Neuron (in vitro differentiated cells): Measurements from ENCODE around the gene GLT6D1.
"Not testable (repeated sequence)": the region's sequence is repeated elsewhere in the genome, so short reads cannot be mapped to it uniquely, and the experiment has no call there.

ENCODE experiments used
- H2AFZ ChIP-seq: one replicate; pipeline ENCODE4 v1.6.1; 2013; ENCODE audit warnings: low read depth, mild to moderate bottlenecking, inconsistent platforms, low read length, moderate library complexity
- H3K27me3 ChIP-seq: one replicate; pipeline ENCODE4 v1.6.1; 2013; ENCODE audit warnings: low read length; ENCODE audit not compliant: insufficient read depth
- H3K36me3 ChIP-seq: one replicate; pipeline ENCODE4 v1.6.1; 2013; ENCODE audit warnings: low read length; ENCODE audit not compliant: insufficient read depth
- H3K4me1 ChIP-seq: one replicate; pipeline ENCODE4 v1.6.1; 2013; ENCODE audit warnings: low read length; ENCODE audit not compliant: insufficient read depth
- H3K4me3 ChIP-seq: 2 replicates; pipeline ENCODE4 v1.5.1; 2013; ENCODE audit warnings: mild to moderate bottlenecking, low read length, moderate library complexity
- H3K9me3 ChIP-seq: one replicate; pipeline ENCODE4 v1.6.1; 2013; ENCODE audit warnings: low read length

Gene GLT6D1

DNA sequence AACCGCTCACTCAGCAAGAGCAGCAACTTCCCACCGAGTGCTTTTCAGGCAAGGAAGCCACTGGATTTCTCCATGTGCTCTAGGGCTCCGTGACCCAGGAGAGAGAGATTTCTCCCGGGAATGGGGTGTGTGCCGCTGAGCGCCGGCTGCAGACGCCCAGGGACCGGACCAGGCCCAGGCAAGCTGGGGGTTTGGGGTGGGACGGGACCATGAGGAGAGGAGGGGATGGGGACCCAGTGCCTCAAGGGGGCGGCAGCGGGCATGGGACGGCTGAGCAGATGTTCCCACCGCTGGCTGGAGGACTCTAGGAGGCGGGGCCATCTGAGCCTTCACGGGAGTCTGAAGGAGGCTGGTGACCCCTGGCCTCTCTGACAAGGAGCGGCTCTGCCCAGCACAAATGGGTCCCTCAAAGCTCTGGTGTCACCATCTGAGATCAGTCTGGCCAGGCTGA, 32.3 kb upstream of the GLT6D1 start:
- Histone ChIP-seq H2AFZ (no peak overlapping the region), H3K4me1 (no peaks in the 10 kb centered on the region), H3K36me3 (no peaks in the 10 kb centered on the region), H3K4me3 (no peak overlapping the region), H3K9me3 (no peaks in the 10 kb centered on the region), H3K27me3 (no peaks in the 10 kb centered on the region)

DNA sequence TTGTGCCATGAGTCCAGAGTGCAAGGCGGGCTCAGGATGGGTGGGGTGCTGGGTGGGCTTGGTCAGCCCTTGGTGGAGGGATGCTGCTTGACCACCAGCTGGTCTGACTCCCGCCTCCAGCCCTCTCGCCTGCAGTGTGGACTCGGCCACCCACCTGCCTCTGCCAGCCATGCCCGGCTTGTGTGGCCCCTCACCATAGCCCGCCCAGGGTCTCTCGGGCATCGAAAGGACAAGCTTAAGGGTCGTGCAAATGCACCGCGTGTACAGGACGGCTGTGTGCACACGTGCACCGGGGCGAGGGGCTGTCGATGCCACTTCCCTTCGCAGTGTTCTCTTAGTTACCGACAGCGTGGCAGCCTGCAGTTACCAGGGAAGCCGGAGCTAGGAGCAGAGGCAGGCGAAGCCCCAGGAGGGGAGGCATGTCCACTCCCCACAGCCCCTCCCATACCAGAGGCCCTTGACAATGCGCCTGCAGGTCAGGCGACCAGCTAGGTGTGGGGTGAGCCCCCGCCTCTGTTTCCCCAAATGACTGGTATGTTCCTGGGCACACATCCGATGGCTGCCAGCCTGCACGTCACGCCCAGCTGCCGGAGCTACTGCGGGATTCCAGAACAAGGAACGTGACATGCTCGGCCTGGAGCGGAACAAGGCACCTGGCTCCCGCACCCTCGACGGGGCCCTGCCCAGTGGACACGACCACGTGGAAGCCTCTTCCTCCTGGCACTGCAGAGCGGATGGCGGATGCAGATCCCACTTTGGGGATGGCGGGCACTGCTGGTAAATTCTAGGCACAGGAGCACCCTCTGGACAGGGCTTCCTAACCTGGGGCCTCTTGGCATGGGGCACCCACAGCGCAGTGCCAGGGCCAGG, 31.6 kb upstream of the GLT6D1 start:
- H3K36me3 ChIP-seq: no peaks in the 10 kb centered on the region
- no peak overlapping the region for H2AFZ ChIP-seq
- no peak overlapping the region for H3K4me3 ChIP-seq
- H3K27me3 ChIP-seq: no peaks in the 10 kb centered on the region
- H3K4me1 ChIP-seq: no peaks in the 10 kb centered on the region
- H3K9me3 ChIP-seq: no peaks in the 10 kb centered on the region

DNA sequence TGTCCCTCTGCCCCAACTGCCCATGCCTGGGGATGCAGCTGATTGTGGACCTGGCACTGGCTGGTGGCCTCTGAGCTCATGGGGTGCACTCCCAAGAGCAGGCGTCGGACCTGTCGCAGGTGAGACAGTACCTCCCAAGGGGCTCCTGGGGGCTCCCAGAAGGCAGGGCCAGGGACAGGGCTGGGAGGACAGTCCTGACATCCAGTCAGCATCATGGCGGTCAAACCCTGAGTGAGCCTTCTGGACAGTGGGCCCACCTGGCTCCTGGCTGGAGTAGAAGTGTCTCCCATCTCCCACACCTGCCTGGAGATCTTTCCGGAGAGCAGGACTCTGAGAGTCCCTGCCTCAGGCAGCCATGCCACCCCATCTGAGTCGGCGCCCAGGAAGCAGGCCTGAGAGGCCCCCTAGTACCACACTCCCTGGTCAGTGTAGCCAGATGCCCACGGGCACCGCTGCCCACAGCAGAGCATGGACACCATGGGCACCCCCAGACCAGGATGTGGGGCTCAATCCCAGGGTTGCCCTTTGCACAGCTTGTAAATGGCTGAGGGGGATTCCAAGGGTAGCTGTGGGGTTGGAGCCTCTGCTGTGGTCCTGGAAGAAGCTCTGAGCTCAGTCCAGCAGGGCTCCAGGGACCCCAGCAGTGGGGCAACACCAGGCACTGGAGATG, 30.4 kb upstream of the GLT6D1 start:
- Histone ChIP-seq H2AFZ (no peak overlapping the region), H3K9me3 (no peaks in the 10 kb centered on the region), H3K36me3 (no peaks in the 10 kb centered on the region), H3K4me3 (no peak overlapping the region), H3K4me1 (no peaks in the 10 kb centered on the region), H3K27me3 (no peaks in the 10 kb centered on the region)

DNA sequence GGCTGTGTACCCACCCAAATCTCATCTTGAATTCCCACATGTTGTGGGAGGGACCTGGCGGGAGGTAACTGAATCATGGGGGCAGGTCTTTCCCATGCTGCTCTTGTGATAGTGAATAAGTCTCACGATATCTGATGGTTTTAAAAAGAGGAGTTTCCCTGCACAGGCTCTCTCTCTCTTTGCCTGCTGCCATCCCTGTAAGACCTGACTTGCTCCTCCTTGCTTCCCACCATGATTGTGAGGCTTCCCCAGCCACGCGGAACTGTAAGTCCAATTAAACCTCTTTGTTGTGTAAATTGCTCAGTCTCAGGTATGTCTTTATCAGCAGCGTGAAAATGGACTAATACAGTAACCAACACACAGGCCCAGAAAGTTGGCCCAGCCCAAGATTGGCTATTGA, 29.7 kb upstream of the GLT6D1 start:
- H3K4me3 ChIP-seq, H2AFZ ChIP-seq, H3K9me3 ChIP-seq, H3K36me3 ChIP-seq, H3K4me1 ChIP-seq, H3K27me3 ChIP-seq: not testable (repeated sequence)

DNA sequence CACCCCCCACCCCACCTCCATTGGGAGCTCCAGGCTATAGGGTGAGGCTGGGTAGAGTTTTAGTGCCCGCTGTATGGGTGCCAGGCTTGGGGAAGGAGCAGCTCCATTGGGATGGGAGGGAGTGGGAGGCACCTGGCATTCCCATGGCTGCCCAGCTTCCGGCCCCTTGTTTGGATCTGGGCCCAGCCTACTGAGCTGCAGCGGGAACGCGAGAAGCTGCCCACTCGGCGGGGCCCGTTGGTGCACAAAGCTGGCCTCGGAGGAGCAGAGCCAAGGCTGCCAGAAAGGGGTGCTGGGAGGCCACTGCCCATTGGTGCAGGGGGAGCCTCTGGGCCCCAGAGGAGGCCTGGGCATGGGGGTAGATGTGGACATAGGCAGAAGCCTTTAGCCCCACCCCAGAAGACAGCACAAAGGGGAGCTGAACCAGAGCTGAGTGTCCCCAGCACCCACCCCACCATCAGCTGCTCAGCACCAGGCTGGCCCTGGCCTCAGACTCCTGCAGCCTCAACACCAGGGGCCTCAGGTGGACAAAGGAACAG, 28.2 kb upstream of the GLT6D1 start:
- no peaks in the 10 kb centered on the region for H3K36me3 ChIP-seq
- no peaks in the 10 kb centered on the region for H3K27me3 ChIP-seq
- no peak overlapping the region for H3K4me3 ChIP-seq
- no peaks in the 10 kb centered on the region for H3K9me3 ChIP-seq
- no peak overlapping the region for H2AFZ ChIP-seq
- peaks cover 5% of the 10 kb centered on the region for H3K4me1 ChIP-seq

DNA sequence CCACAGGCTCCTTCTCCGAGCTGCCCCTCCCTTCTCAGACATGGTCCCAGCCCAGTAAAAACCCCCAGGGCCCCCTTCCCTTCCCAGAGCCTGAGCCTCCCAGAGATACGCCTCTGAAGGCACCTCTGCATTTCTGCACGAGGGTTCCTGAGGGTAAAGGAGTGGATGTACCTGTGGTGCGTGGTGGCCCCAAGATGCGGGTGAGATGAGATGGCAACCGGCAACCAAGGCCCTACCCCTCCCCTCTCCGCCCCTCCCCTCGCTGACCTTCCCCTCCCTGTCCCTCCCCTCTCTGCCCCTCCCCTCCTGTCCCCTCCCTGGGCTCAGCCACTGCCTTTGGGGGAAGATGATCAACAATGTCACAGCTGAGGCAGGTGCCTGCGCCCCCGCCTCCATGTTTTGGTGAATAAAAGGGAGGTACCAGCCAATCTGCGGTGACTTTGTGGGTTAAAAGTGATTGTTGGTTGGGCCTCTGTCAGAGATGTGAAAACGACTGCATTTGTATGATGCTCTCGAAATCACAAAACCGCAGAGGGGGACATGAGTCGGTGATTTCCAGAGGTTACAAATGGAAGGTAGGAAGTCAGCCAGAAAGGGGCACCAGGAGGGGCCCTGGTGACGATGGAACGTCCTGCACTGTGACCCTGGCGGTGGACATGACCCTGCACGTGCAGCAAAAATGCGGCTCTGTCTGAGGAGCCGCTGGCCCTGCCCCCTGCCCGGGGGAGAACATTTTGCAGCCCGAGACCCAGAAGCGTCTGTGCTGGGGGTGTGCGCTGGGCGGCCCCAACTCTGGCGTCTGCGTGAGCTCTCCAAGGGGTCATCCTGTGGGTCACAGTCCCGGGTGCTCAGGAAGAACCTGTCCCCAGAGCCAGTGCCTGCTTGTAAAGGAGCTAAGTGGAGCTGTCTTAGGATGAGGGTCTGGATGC, 27.5 kb upstream of the GLT6D1 start:
- H3K9me3 ChIP-seq: no peaks in the 10 kb centered on the region
- no peak overlapping the region for H3K4me3 ChIP-seq
- H3K36me3 ChIP-seq: no peaks in the 10 kb centered on the region
- no peaks in the 10 kb centered on the region for H3K27me3 ChIP-seq
- H3K4me1 ChIP-seq: peaks cover 10% of the 10 kb centered on the region
- no peak overlapping the region for H2AFZ ChIP-seq

DNA sequence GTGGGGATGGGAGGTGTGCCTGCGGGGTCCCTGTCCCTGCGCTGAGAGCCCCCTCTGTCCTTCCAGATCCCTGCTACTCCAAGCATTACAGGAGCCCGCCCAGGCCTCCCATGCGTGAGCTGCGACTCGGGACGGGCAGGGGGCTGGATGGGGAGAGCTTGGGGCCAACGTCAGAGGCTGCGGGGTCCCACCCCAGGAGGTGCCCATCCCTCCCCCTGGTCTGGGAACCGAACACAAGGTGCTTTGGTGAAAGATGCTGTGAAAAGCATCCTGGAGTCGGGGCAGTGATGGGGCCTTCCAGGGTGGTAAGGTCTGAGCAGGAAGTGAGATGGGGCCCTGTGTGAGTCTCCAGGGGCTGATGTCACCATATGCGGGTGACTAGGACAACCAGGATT, 26.5 kb upstream of the GLT6D1 start:
- no peaks in the 10 kb centered on the region for H3K27me3 ChIP-seq
- H2AFZ ChIP-seq: no peak overlapping the region
- H3K4me3 ChIP-seq: no peak overlapping the region
- no peaks in the 10 kb centered on the region for H3K9me3 ChIP-seq
- peaks cover 12% of the 10 kb centered on the region for H3K4me1 ChIP-seq
- H3K36me3 ChIP-seq: no peaks in the 10 kb centered on the region

DNA sequence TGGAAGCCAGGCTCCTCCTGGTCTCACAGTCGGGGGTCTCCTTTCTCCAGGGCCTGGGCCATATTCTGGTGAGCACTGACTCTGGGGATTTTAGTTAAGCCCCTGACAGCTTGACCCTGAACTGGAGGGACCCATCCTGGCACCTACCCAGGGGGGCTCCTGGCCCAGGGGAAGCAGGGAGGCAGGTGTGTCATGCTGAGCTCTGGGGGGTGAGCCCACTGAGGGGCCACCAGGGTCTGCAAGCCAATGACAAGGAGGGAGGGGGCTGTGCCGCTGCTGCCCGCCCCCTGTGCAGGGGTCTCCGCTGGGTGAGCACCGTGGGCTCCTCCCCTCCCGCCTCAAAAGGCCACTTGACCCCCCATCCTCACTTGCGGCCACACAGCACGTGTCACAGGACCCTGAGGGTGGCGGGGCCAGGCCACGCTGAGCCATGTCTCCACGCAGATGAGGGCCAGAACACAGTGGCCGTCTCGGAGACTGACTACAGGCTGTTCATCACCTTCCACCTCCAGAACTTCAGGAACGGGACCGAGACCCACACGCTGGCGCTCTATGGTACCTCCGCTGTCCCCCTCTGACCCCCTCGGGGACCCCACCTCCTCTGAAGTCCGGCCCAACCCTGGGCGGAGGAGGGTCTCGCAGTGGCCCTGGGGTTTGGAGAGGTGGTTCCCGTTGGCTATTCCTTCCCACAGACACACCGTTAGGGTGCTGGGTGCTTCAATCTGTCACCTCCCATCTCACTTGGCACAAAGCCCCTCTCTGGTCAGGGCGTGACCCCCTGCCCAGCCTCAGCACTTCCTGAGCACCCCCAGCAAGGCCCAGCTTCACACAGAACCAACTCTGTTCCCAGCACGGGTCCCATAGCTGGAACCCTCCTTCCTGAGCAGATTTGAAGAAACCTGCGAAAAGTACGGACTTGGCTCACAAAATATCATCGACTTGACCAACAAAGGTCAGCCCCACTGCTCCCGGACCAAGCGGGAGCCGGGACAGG, 25.8 kb upstream of the GLT6D1 start:
- peaks cover 12% of the 10 kb centered on the region for H3K4me1 ChIP-seq
- no peaks in the 10 kb centered on the region for H3K36me3 ChIP-seq
- no peaks in the 10 kb centered on the region for H3K9me3 ChIP-seq
- H3K27me3 ChIP-seq: no peaks in the 10 kb centered on the region
- no peak overlapping the region for H3K4me3 ChIP-seq
- H2AFZ ChIP-seq: no peak overlapping the region

DNA sequence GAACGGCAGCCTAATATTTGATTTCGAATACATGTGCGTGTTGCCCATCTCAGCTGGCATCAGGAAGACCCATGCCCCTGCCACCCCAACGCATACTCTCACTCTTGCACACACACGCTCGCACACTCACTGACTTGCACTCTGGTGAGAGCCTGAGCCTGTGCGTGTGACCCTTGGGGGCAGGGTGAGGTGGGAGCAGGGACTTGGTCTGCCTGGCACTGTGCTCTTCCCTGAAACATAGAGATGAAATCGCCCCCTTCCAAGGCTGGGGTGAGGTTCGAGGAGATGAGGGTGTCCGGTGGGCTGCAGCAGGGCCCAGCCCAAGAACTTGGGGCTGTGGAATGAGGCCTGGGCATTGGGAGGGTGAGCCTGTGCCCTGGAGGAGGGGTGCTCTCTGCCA, 24.9 kb upstream of the GLT6D1 start:
- H2AFZ ChIP-seq: no peak overlapping the region
- H3K27me3 ChIP-seq: no peaks in the 10 kb centered on the region
- H3K36me3 ChIP-seq: no peaks in the 10 kb centered on the region
- no peak overlapping the region for H3K4me3 ChIP-seq
- H3K4me1 ChIP-seq: peaks cover 12% of the 10 kb centered on the region
- H3K9me3 ChIP-seq: no peaks in the 10 kb centered on the region

DNA sequence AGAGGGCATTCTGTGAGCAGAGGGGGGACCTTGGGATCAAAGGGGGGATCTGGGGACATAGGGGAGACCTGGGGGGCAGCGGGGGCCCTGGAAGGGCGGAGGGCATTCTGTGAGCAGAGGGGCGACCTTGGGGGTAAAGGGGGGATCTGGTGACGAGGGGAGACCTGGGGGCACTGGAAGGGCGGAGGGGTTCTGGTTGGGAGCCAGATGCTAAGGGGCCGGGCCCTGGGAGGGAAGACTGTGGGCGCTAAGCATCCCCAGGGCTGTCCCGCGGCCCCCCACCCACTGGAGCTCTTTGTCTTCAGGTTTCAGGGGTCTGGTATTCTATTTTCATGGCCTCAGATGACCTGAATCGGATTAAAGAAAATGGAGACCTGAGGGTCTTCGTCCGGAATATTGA, 24.5 kb upstream of the GLT6D1 start:
- Histone ChIP-seq H3K9me3 (no peaks in the 10 kb centered on the region), H2AFZ (no peak overlapping the region), H3K4me1 (peaks cover 12% of the 10 kb centered on the region), H3K4me3 (no peak overlapping the region), H3K27me3 (no peaks in the 10 kb centered on the region), H3K36me3 (no peaks in the 10 kb centered on the region)

DNA sequence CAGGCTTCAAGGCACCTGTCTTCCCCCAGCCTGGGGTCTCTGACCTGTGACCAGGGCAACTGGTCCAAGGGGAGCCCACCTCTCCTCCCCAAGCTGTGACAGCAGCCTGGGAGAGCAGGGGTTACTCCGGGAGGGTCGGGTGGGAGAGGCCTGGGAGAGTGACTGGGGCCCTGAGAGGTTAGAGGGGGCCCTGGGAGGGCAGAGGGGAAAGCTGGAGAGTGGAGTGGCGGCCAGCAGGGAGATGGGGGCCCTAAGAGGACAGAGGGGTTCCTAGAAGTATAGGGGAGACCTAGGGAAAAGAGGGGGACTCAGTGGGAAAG, 24.1 kb upstream of the GLT6D1 start:
- H3K9me3 ChIP-seq: no peaks in the 10 kb centered on the region
- H2AFZ ChIP-seq: no peak overlapping the region
- H3K36me3 ChIP-seq: no peaks in the 10 kb centered on the region
- no peak overlapping the region for H3K4me3 ChIP-seq
- H3K4me1 ChIP-seq: peaks cover 12% of the 10 kb centered on the region
- no peaks in the 10 kb centered on the region for H3K27me3 ChIP-seq
